ENCODE measurements around the gene CTSW. TPM values are rescaled to one million over a fixed set of nuclear protein-coding genes. Genes with fewer than 3 reads are reported as not detected.

The CTSW gene
- total RNA-seq, 1 donor from 2014 or later: 0.59 TPM

DNA sequence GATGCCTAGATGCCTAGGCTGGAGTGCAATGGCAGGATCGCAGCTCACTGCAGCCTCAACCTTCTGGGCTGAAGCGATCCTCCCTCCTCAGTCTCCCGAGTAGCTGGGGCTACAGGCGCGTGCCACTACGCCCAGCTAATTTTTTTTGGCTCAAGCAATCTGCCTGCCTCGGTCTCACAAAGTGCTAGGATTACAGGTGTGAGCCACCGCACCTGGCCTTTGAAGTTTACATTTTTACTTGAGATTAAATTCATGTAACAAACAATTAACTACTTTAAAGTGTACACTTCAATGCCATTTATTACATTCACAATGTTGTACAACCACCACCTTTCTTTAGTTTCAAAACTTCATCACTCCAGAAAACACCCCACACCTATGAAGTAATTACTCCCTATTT lies 24.1 kb downstream of the CTSW start:
- no peak for DNase-seq

DNA sequence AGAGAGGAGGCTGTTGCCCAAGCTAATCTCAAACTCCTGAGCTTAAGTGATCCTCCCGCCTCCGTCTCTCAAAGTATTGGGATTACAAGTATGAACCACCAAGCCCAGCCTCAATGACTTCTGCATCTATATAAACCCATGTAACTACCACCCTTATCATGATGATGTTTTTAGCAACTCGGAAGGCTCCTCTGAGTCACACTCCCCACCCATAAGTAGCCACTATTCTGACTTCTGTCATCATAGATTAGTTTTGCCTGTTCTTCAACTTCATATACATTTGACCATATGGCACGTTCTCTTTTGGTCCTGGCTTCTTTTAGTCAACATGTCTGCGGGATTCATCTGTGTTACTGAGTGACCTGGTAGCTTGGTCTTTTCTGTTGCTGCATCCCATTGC lies 27.0 kb downstream of the CTSW start:
- no peak for DNase-seq

DNA sequence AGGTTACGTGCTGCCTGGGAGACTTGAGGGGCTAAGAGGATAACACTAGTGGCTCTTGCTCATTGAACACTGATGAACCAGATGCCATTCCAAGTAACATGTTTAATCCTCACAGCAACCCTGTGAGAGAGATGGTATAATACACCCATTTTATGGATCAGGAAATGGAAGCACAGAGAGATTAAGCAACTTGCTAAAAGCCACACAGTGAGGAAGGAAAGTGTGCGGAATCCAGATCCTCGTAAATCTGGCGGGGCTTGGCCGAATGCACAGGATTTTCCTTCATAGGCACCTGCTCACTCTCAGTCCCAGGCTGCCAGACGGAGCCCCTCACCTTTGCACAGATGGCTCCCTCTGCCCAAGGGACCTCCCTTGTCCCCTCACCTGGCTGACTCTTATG lies 28.2 kb downstream of the CTSW start:
- DNase-seq: no peak

DNA sequence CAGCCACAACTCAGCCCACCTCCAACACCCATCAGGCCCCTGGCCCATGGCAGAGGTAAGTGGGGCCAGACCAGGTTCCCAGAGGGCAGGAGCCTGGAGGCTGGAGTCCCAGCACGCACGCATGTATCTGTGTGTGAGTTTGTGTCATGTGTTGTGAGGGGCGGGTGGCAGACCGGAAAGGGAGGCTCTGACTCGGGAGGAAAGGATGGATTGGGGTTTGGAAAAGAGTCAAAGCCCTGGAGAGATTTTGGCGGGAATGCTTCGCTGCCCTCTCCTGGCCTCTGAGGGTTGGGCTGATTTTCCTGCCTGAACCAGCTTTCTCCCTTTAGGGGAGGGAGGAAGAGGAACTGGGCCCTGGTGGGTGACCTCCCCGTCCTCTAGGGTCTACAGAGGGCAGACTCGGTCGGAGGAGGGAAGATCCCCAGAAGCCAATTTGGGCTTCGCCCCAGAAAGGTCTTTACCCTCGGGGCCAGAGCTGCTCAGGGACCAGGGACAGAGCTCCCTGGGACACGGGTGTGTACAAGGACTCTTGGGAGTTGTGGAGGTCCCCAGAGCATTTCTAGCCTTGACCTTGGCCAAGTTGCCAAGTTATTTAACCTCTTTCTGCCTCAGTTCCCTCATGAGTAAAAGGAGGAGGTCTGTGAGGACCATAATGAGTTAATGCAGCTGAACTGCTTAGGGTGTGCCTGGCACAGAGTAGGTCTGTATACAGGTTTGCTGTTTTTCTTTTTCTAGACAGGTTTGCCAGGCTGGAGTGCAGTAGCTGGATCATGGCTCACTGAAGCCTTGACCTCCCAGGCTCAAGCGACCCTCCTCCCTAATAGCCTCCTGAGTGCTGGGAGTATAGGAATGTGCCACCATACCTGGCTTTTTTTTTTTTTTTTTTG lies 32.3 kb downstream of the CTSW start:
- peak; percentile 56 for DNase-seq

DNA sequence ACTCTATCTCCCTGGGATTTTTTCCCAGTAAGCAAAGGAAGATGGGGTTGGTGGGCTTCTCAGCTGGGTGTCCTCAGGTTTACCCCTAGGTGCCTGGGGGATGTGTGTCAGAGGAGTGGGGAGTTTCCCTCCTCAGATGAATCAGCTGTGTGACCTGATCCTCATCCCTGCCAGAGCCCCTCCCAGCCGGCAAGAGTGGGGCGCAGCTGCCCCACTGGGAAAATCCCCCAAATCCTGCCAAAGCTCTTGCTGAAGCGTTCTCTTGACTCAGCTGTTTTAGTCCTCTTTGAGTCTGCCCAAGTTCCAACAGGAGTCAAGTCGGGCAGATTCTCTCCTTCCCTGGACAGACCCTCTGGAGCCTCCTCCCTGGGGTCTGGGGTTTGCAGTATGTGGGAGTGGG lies 33.2 kb downstream of the CTSW start:
- DNase-seq: no peak

DNA sequence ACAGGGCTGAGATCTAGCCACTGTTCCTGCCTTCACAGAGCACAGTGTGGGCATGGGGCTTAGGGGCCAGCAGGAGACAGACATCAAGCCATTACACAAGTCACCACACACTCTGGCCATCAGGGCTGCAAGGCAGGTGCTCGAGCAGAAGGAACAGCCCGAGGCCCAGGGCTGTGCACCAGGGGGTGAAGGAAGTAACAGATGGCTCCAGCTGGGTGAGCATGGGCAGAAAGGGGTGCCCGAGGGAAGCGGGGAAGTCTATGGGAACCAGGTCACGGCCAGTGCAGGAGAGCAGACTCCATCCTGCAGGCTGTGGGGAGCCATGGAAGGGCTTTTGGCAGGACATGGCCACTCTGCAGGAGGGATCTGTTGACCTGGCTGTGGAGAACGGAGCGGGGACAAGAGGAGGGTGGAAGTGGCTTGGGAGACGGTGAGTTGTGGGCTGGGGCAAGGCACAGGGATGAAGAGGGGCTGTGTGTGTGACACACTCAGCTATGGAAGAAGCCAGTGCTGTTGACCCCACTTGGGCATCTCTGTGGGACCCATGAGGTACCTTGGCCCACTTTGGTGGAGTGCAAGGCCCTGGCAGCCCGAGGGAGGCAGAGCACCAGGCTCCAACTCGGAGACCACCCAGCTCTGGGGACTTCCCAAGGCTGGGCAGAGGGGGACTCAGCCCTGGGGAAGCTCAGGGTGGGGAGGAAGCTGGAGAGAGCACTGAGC lies 35.6 kb downstream of the CTSW start:
- DNase-seq: no peak

DNA sequence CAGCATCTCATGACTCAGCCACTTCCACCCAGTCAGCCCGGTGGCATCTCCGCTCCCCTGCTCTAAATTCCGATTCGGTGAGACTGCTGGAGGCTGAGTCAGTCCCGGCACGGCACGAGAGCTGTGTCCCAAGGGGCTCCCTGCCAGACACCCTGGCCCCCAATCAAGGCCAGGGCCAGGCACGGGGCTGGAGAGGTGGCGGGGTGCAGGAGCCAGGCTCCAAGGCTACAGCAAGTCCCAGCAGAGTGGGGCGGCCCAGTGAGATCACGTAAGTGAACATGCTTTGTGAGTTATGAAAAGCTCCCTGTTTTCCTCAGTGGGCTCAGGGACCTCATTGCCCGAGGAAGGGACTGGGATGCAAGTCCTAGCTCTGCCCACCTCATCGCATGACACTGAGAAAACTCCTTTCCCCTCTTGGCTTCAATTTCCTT lies 36.2 kb downstream of the CTSW start:
- no peak for DNase-seq

DNA sequence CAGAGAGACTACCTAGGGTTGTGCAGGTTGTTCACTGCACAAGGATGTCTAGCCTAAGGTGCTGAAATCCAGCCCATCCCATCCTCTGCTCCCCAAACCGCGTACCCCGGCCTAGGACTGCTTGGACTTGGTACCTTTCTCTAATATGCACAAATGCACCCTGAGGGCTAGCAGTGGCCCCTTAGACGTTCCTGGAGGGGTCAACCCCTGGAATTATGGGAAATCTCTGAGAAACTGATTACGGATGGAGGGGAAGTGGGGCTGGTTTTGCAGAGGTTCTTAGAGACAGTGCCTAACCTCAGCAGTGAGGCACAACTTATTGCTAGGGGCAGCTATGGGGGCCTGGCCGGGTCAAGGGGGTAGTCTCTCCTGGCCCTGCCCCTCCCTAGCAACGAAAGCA lies 36.8 kb downstream of the CTSW start:
- DNase-seq: no peak

DNA sequence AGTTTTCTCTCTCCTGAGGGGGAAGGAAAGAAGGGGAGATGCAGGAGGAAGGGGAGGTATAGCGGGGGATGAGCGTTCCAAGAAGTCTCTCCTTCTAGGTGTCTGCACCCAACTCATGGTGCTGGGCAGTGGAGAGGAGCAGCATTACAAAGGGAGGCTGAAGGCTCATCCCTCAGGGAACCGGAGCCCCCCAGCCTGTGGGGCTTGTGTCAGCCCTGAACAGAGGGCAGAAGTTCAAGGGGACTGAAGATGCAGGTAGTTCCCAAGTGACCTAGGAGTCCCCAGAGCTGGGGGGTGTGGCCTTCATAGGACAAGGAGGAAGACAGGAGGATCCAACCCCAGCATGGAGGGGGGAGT lies 37.4 kb downstream of the CTSW start:
- DNase-seq: no peak

DNA sequence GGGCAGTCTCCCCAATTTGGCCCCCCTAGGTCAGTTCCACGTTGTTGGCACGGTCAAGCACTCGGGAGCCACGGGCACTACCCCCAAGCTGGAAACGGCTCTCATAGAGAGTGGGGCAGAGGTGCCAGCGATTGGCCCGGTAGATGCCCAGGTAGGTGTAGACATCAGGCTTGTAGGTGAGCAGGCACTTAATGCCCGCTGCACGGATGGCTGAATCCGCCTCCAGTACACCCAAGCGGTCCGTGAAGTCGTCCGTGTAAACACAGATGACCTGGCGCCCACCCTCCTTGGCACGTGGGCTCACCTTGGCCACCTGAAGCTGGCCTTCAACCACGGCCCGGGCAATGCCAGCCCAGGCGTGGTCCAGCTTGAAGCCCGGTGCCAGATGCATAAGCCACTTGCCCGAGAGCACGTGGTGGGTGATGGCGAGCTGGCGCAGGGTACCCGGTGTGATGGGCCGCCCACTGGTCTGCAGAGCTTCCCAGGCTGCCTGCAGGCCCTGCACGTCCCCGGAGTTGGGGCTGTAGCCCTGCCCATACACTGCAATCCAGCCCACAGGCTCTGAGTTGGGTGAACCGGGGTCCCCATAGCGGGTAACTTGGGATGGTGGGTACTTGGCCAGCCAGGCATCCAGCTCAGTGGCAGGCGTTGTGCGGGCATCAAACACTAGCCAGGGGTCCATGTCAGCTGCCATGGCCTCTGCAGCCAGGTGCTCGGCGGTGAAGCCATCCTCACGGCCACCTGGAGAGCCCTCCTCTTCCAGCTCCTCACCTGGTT lies 38.0 kb downstream of the CTSW start:
- no peak for DNase-seq

DNA sequence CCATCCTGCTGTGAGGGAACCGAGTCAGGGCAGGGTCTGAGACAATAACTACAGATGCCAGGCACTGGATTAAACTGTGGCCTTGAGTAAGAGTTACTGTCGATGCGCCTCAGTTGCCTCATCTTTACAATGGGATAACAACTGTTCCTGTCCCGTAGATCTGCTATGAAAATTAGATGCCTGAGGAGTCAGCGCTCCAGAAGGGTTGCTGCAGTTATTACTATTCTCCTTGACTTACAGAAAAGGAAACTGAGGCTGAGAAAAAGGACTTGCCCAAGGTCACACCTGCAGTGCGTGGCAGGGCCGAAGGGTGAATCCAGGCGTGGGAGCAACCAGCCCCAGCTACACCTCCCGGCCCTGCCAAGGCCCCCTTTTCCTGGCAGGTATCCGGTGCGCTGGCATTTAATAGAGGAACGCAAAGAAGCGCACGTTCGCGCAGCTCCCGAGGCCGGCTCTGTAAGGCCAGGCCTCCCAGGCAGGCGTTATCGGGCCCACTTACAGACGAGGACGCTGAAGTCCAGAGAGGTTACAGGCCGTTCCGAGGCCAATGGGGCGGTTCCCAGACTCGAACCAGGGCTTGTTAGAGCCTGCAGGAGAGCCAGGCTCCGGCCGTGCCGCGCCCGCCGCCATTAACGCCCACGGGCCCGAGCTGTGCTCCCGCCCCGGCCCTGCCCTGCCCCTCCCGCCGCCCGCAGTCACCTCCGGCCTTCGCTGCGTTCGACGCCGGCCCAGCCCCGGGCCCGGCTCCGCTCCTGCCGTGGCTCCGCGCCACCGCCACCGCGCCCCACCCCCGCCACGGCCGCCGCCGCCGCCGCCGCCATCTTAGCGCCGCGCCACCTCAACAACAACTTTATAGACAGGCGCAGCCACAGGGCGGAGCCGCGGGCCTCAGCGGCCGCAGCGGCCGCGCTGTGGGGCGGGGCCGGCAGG lies 38.8 kb downstream of the CTSW start, which contains the start of gene C11orf68:
TSS of gene C11orf68 (minus strand) at position 852 of the 930 bp plus-strand sequence. CDS start at position 821, 31 bp downstream.
- no peak for DNase-seq

DNA sequence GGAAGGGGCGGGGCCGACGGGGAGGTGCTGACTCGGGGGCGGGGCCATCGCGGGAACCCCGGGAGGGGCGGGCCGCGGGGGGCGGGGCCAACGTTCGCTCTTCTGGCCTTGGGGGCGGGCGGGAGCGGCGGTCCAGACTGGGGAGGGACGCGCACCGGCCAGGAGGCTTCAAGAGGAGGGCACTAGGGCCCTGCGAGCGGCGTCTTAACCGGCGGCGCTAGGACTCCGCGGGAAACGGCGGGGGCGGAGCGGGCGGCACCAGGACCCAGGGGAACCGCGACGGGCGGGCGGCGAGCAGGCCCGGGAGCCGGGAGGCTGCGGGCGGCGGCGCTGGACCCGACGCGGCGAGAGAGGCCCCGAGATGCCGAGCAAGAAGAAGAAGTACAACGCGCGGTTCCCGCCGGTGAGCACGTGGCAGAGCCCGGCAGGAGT lies 39.5 kb downstream of the CTSW start, which contains the start of gene DRAP1:
TSS of gene DRAP1 (plus strand) at position 286 of the 432 bp plus-strand sequence. CDS start at position 362, 76 bp downstream.
- peak; percentile 97 for DNase-seq

DNA sequence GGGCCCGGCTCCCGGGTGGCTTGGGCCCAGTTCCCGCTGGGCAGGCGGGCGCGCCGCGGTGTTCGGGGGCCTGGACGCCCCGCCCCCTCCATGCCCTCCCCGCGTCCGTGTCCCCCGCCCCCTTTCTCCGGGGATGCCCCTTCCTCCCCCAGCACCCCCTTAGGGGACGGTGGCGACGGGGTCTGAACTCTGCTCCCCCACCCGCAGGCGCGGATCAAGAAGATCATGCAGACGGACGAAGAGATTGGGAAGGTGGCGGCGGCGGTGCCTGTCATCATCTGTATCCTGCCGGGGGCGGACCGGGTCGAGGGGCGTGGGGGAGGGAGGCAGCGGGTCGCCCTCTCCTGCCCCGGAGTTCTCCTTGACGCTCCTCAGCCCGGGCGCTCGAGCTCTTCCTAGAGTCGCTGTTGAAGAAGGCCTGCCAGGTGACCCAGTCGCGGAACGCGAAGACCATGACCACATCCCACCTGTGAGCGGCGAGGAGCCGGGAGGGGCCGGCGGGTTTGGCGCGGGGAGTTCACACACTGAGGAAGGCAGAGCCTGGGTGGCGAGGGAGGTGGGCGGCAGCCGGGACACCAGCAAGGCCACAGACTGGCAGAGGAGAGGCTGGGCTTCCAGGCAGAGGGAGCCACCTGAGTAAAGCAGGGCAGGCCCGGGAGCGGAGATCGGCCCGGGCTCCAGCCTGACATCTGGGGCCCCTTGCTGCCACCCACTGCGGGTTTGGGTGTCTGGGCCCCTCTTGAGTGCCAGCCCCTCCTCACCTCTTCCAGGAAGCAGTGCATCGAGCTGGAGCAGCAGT lies 40.1 kb downstream of the CTSW start:
- no peak for DNase-seq

DNA sequence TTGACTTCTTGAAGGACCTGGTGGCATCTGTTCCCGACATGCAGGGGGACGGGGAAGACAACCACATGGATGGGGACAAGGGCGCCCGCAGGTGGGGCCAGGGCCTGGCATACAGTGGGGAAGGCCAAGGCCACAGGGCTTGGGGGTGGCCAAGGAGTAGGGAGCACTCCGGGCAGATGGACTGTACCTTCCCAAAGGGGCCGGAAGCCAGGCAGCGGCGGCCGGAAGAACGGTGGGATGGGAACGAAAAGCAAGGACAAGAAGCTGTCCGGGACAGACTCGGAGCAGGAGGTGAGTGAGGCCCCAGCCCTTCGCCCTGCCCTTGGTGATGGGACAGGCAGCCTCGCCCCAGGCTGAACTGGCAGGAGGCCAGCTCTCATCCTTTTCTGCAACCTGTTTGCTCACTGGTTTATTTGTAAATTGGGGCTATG lies 40.8 kb downstream of the CTSW start:
- DNase-seq: no peak

DNA sequence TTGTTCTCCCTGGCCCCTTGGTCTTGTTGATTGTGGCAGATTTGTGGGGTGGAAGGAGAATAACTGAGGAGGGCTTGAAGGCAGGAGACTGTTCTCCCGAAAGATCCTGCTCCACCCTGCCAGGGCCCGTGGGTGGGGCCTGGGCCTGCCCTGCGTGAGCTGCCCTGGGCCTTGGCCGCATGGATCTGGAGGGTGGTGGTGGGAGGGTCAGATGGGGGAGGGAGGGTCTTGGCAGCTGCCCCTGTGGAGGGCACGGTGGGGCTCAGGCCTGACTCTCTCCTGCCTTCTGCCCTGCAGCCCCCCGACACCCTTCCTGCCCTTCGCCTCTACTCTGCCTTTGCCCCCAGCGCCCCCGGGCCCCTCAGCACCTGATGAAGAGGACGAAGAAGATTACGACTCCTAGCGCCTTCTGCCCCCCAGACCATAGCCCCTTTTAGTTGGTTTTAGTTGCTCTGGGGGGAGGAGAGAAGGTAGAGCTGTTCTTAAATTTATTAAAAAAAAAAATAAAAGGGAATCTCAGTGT lies 41.5 kb downstream of the CTSW start:
- no peak for DNase-seq

DNA sequence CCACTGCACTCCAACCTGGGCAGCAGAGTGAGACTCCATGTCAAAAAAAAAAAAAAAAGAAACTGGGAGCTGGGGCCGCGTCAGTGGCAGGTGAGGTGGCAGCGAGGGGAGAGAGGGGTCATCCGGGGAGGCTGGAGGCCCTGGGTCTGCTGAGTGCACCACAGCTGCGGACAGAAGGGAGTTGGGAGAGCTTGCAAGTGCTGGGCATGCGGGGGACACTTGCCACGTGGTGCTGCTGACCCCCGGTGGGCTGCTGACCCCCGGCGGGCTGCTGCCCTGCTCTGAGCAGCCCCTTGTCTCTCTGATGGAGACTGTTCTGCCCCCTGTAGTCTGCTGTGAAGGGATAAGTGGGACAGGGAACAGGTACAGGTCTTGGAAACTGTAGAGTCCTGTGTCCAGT lies 42.2 kb downstream of the CTSW start:
- no peak for DNase-seq

DNA sequence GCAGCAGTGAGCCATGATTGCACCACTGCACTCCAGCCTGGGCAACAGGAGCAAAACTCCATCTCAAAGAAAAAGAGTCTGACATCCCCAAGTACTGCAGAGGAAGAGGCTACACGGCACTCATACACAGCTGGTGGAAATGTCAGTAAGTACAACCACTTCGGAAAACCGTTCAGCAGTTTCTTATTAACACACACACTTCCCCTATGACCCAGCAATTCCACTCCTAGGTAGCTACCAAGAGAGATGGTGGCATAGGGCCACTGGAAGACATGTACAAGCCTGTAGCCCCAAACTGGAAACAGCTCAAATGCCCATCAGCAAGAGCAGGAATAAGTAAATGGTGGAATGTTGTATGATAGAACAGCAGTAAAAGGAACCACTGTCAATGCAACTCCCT lies 42.9 kb downstream of the CTSW start:
- no peak for DNase-seq

DNA sequence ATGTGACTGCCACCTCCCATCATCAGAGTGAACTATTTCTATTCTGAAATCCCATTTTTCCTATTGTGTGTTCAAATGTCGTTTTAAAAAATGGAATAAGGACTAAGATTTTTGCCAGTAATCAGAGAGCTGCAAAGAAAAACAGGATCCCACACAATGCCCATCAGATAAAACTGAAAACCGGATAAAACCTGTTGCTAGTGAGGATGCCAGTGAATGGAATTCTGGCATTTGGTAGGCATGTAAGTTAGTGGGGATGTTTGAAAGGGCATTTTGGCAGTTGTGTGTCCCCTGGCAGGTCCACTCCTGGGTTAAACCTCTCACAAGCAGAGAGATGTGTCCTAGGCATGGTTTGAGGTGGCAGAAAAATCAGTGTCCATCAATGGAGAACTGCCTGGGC lies 45.8 kb downstream of the CTSW start:
- DNase-seq: no peak

DNA sequence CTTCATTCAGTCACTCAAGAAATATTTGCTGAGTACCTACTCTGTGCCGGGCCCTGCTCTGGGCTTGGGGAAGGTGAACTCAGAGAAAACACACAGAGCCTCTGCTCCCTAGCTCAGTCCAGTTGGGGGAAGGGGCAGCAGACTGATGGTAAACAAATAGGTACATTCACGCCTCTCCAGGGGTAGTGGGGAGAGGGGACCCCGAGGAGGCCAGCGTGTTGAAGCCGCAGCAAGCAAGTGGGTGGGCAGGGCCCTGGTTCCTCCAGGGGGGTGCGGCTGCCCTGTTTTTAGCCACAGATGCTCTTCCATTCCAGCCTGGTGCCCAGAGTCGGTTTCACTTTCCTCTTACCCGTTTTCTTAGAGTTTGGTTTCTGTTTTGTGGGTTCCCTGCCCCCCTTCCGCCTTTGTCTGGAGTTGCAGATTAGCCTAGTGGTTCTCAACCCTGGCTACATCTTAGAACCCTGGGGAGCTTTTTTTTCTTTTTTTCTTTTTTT lies 48.3 kb downstream of the CTSW start:
- no peak for DNase-seq

DNA sequence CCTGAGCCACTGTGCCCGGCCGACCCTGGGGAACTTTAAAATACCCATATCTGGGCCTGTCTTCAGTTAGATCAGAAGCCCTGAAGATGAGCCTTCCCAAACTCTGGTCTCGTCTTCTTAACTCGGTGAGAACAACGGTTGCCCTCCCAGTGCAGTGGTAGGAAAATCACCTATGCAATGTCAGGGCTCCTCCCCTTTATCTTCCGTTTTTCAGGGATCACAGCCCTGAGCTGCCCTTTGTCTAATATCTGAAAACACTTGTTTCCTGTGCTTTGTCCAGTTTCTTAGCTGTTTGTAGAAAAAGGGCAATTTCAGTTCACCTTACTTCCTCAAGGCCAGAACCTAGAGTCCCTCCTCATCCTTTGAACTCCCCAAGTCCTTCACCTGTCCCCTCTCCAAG lies 49.0 kb downstream of the CTSW start:
- no peak for DNase-seq

All from skin of body (tissue), 2 donors.